Choroid plexus epithelial cell (primary cell): ENCODE measurements around the gene PPP1R10.

Experiments
- DNase-seq: peaks from one replicate; pipeline ENCODE4 v3.0.0-alpha.2; 2010; ENCODE audit warnings: low read depth
- H3K4me3 ChIP-seq: 2 replicates; pipeline ENCODE4 v1.5.1; 2011; ENCODE audit warnings: low read depth, mild to moderate bottlenecking, control low read depth, low read length, moderate library complexity
- CTCF ChIP-seq: conservative IDR thresholded peaks from 2 replicates; pipeline ENCODE4 v1.5.1; 2011; ENCODE audit warnings: low read depth, mild to moderate bottlenecking, control low read depth, inconsistent platforms, low read length, moderate library complexity

PPP1R10 gene

GRCh38 chr6:30654798-30655742 lies 38.0 kb upstream of the PPP1R10 start:
- DNase-seq = no peak
- no peak overlapping the region for H3K4me3 ChIP-seq
- TF ChIP-seq CTCF = no peak

GRCh38 chr6:30651143-30651542 lies 34.1 kb upstream of the PPP1R10 start:
- no peak for TF ChIP-seq CTCF
- DNase-seq = no peak
- H3K4me3 ChIP-seq = no peak overlapping the region

GRCh38 chr6:30647242-30648116 lies 30.4 kb upstream of the PPP1R10 start:
- TF ChIP-seq CTCF = no peak
- peak overlapping the region; percentile 98 for H3K4me3 ChIP-seq
- DNase-seq = peak; percentile 50

GRCh38 chr6:30646450-30647241 lies 29.6 kb upstream of the PPP1R10 start, which contains the start of gene C6orf136:
TSS of gene C6orf136 (plus strand) at chr6:30647133. CDS start at chr6:30647232, 99 bp downstream.
- no peak for TF ChIP-seq CTCF
- peak within 1 kb of the TSS; percentile 98 for H3K4me3 ChIP-seq
- DNase-seq = peak; percentile 95

GRCh38 chr6:30645989-30646388 lies 28.9 kb upstream of the PPP1R10 start:
- no peak for DNase-seq
- no peak overlapping the region for H3K4me3 ChIP-seq
- TF ChIP-seq CTCF = no peak

- TF ChIP-seq CTCF = no peak
- H3K4me3 ChIP-seq = no peak overlapping the region
- DNase-seq = no peak
Measured at GRCh38 chr6:30644769-30645168, 27.7 kb upstream of the PPP1R10 start.
